ENCODE results near the gene GRPEL2.

GRCh38 chr5:149372932-149373331 lies 27.6 kb downstream of the GRPEL2 start:
- TF ChIP-seq CTCF (IDR thresholded peaks at IDR 0.05; ENCODE audit: insufficient read depth, low read length, poor library complexity, severe bottlenecking) (no peak), EZH2phosphoT487 (conservative IDR thresholded peaks at IDR 0.05; ENCODE audit: low read length) (no peak)
